ENCODE results near the gene ANKRD40. TPM values are rescaled to one million over a fixed set of nuclear protein-coding genes. Genes with fewer than 3 reads are reported as not detected.

Gene ANKRD40
- total and polyA plus RNA-seq, 7 donors, result 12.3 to 76.3 (median 51.2) TPM

DNA sequence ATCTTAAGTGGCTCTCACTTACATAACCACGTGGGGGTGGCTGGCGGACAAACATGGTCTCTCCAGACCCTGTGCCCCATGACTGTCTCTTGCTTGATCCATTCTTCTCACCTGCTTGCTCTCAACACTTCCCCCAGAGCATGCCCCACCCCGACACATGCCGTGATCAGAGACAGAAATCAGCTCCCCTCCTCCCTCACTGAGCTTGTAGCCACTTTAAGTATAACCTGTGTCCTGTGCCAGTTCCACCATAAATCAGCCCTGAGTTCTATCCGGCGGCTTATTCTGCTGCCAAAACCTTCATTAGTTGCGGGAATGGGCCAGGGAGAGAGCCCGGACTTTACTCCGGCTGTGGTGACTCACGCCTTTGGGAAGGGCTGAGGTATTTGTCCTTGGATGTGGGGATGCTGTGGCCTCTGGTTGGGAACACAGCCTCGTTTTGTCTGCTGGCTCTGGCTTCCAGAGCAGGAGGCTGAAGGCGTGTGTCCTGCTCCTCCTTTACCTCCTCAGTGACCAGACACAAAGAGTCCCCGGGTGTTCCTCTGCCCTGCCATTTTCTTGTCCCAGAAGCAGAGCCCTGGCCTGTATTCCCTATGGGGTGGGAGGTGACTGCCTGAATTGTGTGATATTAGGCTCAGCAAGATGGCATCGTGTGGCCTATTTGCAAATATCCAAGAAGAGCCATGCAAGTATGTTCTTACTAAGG, 21.1 kb downstream of the ANKRD40 start:
- H3K4me1 ChIP-seq, result peaks cover 0 to 60% (median 44%) of the 10 kb centered on the region in 4 donors
- H3K27me3 ChIP-seq, result no peaks in the 10 kb centered on the region
- 14 to 56% methylated on average over 14 of the region's 14 CpGs for WGBS, 2 donors
- no peaks in the 10 kb centered on the region for H3K36me3 ChIP-seq
- TF ChIP-seq CTCF (IDR thresholded peaks at IDR 0.05) (no peak), POLR2AphosphoS5 (IDR thresholded peaks at IDR 0.05) (peak in 3 of 4 donors; percentile 65 to 74 (median 68)), POLR2A (IDR thresholded peaks at IDR 0.05) (no peak), EP300 (IDR thresholded peaks at IDR 0.05) (peak in 2 of 4 donors; percentile 10 to 48)
- DNase-seq, result peak; percentile 95
- no peak overlapping the region for H3K4me3 ChIP-seq
- intact Hi-C loops (cut with DNase I), result loop anchor here (2.0 kb wide), 1 partner anchor 20 kb away; the partner anchor contains the start of gene ANKRD40
- H3K9me3 ChIP-seq, result no peaks in the 10 kb centered on the region
- peak overlapping the region; percentile 75 to 88 (median 80) for H3K27ac ChIP-seq

DNA sequence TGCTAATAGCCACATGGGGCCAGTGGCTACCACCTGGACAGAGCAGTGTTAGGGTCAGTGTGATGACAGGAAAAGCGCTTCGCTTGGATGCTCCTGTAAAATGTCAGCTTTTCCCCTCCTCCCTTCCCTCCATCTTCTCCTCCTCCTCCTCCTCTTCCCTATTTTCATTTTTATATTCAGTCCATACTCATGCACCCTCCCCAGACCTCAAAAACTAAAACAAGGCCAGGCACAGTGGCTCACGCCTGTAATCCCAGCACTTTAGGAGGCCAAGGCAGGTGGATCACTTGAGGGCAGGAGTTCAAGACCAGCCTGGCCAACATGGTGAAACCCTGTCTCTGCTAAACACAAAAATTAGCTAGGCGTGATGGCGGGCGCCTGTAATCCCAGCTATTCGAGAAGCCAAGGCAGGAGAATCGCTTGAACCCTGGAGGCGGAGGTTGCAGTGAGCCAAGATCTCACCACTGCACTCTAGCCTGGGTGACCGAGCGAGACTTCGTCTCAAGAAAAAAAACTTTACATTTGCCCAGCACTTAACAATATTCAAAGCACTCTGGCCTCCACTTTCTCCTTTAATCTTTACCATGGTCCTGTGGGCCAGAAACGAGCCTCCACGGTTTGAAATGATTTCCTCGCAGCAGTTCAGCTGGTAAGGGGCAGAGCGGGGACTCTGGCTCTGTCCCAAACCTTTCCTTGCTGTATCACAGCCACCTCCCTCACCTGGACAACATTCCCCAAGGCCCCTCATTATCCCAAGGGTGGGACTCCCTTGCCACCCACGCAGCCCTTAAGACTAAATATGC, 21.8 kb downstream of the ANKRD40 start:
- intact Hi-C loops (cut with DNase I), result loop anchor here (2.0 kb wide), 1 partner anchor 21 kb away; the partner anchor contains the start of gene ANKRD40
- no peak for DNase-seq
- Histone ChIP-seq H3K36me3 (no peaks in the 10 kb centered on the region), H3K27me3 (no peaks in the 10 kb centered on the region), H3K27ac (peak overlapping the region; percentile 75 to 88 (median 80)), H3K4me1 (peaks cover 0 to 60% (median 45%) of the 10 kb centered on the region in 4 donors), H3K9me3 (no peaks in the 10 kb centered on the region), H3K4me3 (no peak overlapping the region)
- WGBS, 2 donors, result 62 to 81% methylated on average over 17 of the region's 17 CpGs
- no peak for TF ChIP-seq EP300 (IDR thresholded peaks at IDR 0.05)
- no peak for TF ChIP-seq POLR2AphosphoS5 (IDR thresholded peaks at IDR 0.05)
- no peak for TF ChIP-seq POLR2A (IDR thresholded peaks at IDR 0.05)
- no peak for TF ChIP-seq CTCF (IDR thresholded peaks at IDR 0.05)

- 85 to 92% methylated on average over 1 of the region's 1 CpG for WGBS, 2 donors
- TF ChIP-seq POLR2AphosphoS5 (IDR thresholded peaks at IDR 0.05) (no peak), POLR2A (IDR thresholded peaks at IDR 0.05) (no peak), EP300 (IDR thresholded peaks at IDR 0.05) (no peak), CTCF (IDR thresholded peaks at IDR 0.05) (no peak)
- Histone ChIP-seq H3K4me1 (peaks cover 0 to 56% (median 42%) of the 10 kb centered on the region in 4 donors), H3K36me3 (no peaks in the 10 kb centered on the region), H3K27ac (no peak overlapping the region), H3K27me3 (no peaks in the 10 kb centered on the region), H3K4me3 (no peak overlapping the region), H3K9me3 (no peaks in the 10 kb centered on the region)
- intact Hi-C loops (cut with DNase I), result no loop called here
- DNase-seq, result no peak
Observed at GRCh38 chr17:50685334-50685665, 22.4 kb downstream of the ANKRD40 start.

DNA sequence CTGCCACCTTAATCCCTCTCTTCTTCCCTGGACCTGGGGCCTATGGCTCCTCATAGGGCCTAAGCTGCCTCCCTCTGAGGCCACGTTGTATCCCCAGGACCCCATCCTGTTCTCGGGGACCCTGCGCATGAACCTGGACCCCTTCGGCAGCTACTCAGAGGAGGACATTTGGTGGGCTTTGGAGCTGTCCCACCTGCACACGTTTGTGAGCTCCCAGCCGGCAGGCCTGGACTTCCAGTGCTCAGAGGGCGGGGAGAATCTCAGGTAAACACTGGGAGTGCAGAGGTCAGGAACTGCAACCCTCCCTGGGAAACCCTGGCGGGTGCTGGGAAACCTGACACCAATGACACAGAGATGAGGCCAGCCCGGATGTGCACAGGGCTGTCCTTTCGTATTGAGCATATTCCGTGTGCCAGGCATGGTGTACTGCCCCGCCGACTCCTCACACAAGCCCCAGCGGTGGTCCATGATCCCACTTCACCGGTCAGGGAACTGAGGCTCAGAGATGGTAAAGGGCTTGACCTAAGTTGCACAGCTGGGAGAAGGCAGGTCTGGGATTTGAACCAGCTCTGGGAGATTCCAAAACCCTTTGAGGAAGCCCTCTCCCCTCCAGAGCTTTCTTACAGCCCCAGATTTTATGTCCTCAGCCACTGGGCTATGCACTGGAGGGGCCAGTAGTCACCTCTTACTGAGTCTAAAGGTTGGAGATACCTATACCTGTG, 22.9 kb downstream of the ANKRD40 start:
- Histone ChIP-seq H3K4me1 (peaks cover 0 to 51% (median 40%) of the 10 kb centered on the region in 4 donors), H3K4me3 (no peak overlapping the region), H3K36me3 (no peaks in the 10 kb centered on the region), H3K9me3 (no peaks in the 10 kb centered on the region), H3K27ac (no peak overlapping the region), H3K27me3 (no peaks in the 10 kb centered on the region)
- intact Hi-C loops (cut with DNase I), result no loop called here
- TF ChIP-seq POLR2AphosphoS5 (IDR thresholded peaks at IDR 0.05) (no peak), POLR2A (IDR thresholded peaks at IDR 0.05) (no peak), EP300 (IDR thresholded peaks at IDR 0.05) (no peak), CTCF (IDR thresholded peaks at IDR 0.05) (no peak)
- WGBS, 2 donors, result 27 to 73% methylated on average over 15 of the region's 15 CpGs
- peak; percentile 63 for DNase-seq

Data from sigmoid colon (tissue), 7 donors.